Breast epithelium (tissue), 4 donors: Measurements from ENCODE around the gene NAGA. TPM values are rescaled to one million over a fixed set of nuclear protein-coding genes. Genes with fewer than 3 reads are reported as not detected.
A peak's percentile ranks its signal among the peaks of the same experiment; 100 is the strongest.

Source experiments
- DNase-seq, 2 donors: peaks; one replicate each; pipeline ENCODE4 v3.0.0-alpha.2; 2019; ENCODE audit warnings: low spot score in 2 of 2
- H3K27ac ChIP-seq, 2 donors: fragments of 200-600 bp; sonication (generic) in 1 of 2; one replicate each; pipeline ENCODE4 v1.5.1; 2016 to 2019; ENCODE audit warnings: mild to moderate bottlenecking in 1 of 2
- H3K27me3 ChIP-seq, 2 donors: fragments of 200-600 bp; sonication (generic) in 1 of 2; one replicate each; pipeline versions ENCODE4 v1.5.1 to v1.6.0; 2017 to 2019; ENCODE audit warnings: control low read depth in 1 of 2, mild to moderate bottlenecking in 1 of 2
- H3K36me3 ChIP-seq: fragments of 200-600 bp; one replicate; pipeline ENCODE4 v1.5.1; 2019
- H3K4me1 ChIP-seq, 2 donors: fragments of 200-600 bp; sonication (generic); one replicate each; pipeline ENCODE4 v1.5.1; 2016 to 2019; ENCODE audit warnings: control low read depth in 1 of 2
- H3K4me3 ChIP-seq, 3 donors: fragments of 200-600 bp; sonication (generic); 1 replicate in 2 of 3; 2 replicates in 1 of 3; pipeline ENCODE4 v1.5.1; 2016 to 2019; ENCODE audit warnings: mild to moderate bottlenecking in 3 of 3, moderate library complexity in 2 of 3
- H3K9me3 ChIP-seq, 2 donors: fragments of 200-600 bp; sonication (generic) in 1 of 2; one replicate each; pipeline ENCODE4 v1.5.1; 2016 to 2019; ENCODE audit warnings: control low read depth in 1 of 2
- POLR2A ChIP-seq: fragments of 450-650 bp; IDR thresholded peaks from one replicate; pipeline ENCODE4 v1.6.1; 2016; ENCODE audit warnings: antibody characterized with exemption, mild to moderate bottlenecking, moderate library complexity
- POLR2AphosphoS5 ChIP-seq, 3 donors: sonication (generic); formaldehyde crosslinking; IDR thresholded peaks; one replicate each; pipeline ENCODE4 v1.6.1; 2017; ENCODE audit warnings: antibody characterized with exemption in 3 of 3
- intact Hi-C: fragments of 100-400 bp; cut with DNase I; formaldehyde crosslinking; loops from one replicate; pipeline ENCODE4 v1.15.1; 2023; ENCODE audit warnings: low total_unique reads
- total RNA-seq, 3 donors: library from RNA; depleted of rRNA; stranded (reverse); fragments of >200 nt; gene quantifications; one replicate each; pipeline ENCODE4 v1.1.0, GENCODE V29; 2016
- TF ChIP-seq, protein P1 (sequence below), 3 donors: fragments of 450-650 bp; IDR thresholded peaks; one replicate each; pipeline ENCODE4 v1.5.1; 2016 to 2017; ENCODE audit warnings: antibody characterized with exemption in 3 of 3, mild to moderate bottlenecking in 3 of 3, moderate library complexity in 3 of 3

NAGA gene
- total RNA-seq, 3 donors from 2014 or later = 22.9 to 38.9 (median 27.2) TPM

DNA sequence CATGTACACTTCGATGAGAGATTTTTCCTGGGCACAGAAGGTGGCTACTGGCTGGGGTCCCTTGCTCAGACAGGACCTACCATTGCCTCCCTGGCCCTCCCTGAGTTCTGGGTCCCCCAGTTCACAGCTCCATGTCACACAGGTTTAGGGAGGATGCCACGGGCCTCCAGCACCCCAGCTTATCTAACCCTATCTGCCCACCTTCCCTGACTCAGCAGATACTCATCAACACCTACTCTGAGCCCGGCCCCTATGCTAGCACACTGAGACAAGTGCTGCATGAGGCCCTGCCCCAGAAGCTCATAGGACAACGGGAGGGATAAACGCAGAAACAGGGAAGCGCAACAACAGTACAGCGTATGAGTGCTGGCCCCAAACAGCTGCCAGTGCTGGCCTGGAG, 9.6 kb downstream of the NAGA start:
- no peaks in the 10 kb centered on the region for H3K36me3 ChIP-seq
- H3K4me1 ChIP-seq = no peaks in the 10 kb centered on the region
- TF ChIP-seq, protein P1, sequence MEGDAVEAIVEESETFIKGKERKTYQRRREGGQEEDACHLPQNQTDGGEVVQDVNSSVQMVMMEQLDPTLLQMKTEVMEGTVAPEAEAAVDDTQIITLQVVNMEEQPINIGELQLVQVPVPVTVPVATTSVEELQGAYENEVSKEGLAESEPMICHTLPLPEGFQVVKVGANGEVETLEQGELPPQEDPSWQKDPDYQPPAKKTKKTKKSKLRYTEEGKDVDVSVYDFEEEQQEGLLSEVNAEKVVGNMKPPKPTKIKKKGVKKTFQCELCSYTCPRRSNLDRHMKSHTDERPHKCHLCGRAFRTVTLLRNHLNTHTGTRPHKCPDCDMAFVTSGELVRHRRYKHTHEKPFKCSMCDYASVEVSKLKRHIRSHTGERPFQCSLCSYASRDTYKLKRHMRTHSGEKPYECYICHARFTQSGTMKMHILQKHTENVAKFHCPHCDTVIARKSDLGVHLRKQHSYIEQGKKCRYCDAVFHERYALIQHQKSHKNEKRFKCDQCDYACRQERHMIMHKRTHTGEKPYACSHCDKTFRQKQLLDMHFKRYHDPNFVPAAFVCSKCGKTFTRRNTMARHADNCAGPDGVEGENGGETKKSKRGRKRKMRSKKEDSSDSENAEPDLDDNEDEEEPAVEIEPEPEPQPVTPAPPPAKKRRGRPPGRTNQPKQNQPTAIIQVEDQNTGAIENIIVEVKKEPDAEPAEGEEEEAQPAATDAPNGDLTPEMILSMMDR (IDR thresholded peaks at IDR 0.05) = no peak
- no peak for TF ChIP-seq POLR2A
- no peak for TF ChIP-seq POLR2AphosphoS5 (IDR thresholded peaks at IDR 0.05)
- intact Hi-C loops = no loop called here
- no peak overlapping the region for H3K27ac ChIP-seq
- peak in 1 of 2 donors; percentile 6 for DNase-seq
- H3K4me3 ChIP-seq = no peak overlapping the region
- H3K27me3 ChIP-seq = no peaks in the 10 kb centered on the region
- H3K9me3 ChIP-seq = peaks cover 0 to 7% of the 10 kb centered on the region in 2 donors

DNA sequence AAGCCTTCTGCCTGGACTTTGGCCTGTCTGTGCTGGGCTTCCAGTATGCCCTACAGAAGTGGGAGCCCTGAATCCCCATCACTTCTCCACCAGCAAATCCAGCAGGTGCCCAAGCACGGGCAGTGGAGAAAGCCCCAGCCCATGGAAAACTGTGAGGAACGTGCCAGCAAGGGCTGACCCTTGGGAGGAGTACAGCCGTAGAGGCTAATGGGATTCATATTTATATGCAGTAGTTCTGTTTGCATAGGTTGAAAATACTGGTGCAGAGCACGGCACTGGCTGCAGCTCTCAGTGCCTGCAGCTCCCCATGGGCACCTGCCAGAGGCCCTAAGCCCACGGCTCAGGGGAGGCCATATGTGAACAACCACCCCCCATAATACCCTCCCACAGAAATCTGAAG, 10.1 kb downstream of the NAGA start:
- TF ChIP-seq, protein P1 (IDR thresholded peaks at IDR 0.05) = no peak
- TF ChIP-seq POLR2A (no peak), POLR2AphosphoS5 (IDR thresholded peaks at IDR 0.05) (no peak)
- no peaks in the 10 kb centered on the region for H3K4me1 ChIP-seq
- H3K9me3 ChIP-seq = peaks cover 0 to 7% of the 10 kb centered on the region in 2 donors
- intact Hi-C loops = no loop called here
- no peak overlapping the region for H3K4me3 ChIP-seq
- H3K36me3 ChIP-seq = no peaks in the 10 kb centered on the region
- H3K27me3 ChIP-seq = no peaks in the 10 kb centered on the region
- H3K27ac ChIP-seq = no peak overlapping the region
- no peak for DNase-seq

DNA sequence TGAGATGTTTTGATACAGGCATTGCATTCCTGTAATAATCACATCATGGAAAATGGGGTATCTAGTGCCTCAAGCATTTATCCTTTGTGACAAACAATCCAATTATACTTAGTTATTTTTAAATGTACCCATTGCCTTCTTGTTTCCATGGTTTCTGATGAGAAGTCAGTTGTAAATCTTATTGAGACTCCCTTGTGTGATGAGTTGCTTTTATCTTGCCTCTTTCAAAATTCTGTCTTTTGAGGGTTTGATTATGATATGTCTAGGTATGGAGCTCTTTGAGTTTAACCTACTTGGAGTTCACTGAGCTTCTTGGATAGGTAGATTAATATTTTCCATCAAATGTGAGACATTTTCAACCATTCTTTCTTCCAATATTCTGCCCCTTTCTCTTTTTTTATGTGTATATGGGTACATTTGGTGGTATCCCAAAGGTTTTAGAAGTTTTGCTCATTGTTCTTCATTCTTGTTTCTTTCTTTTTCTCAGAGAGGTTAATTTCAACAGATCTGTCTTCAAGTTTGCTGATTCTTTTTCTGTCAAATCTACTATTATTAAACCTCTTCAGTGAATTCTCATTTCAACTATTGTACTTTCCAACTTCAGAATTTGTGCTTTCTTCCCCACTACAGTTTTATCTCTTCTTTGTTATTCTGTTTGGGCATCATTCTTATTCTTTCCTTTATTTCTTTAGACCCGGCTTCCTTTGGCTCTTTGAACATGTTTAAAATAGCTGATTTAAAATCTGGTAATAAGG, 13.7 kb downstream of the NAGA start:
- no peak for DNase-seq
- intact Hi-C loops = no loop called here
- Histone ChIP-seq H3K9me3 (peaks cover 0 to 7% of the 10 kb centered on the region in 2 donors), H3K36me3 (no peaks in the 10 kb centered on the region), H3K27me3 (no peaks in the 10 kb centered on the region), H3K4me1 (no peaks in the 10 kb centered on the region), H3K27ac (no peak overlapping the region), H3K4me3 (no peak overlapping the region)
- TF ChIP-seq, protein P1 (IDR thresholded peaks at IDR 0.05) = no peak
- TF ChIP-seq POLR2AphosphoS5 (IDR thresholded peaks at IDR 0.05) = no peak
- no peak for TF ChIP-seq POLR2A

DNA sequence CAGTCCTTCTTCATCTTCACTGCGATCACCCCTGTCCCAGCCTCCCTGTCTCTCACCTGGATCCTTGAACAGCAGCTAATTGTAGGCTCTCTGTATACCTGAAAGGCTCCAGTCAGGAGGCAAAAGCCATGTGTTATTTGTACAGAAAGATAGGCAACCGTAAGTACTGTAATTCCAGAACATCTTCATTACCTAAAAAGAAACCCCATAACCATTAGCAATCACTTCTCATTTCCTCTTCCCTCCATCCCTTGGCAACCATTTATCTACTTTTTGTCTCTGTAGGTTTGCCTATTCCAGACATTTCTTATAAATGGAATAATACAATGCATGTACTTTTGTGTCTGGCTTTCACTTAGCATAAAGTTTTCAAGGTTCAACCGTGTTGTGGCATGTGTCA, 17.8 kb downstream of the NAGA start:
- intact Hi-C loops = no loop called here
- DNase-seq = no peak
- H3K27ac ChIP-seq = no peak overlapping the region
- no peak overlapping the region for H3K4me3 ChIP-seq
- no peaks in the 10 kb centered on the region for H3K27me3 ChIP-seq
- TF ChIP-seq, protein P1 (IDR thresholded peaks at IDR 0.05) = no peak
- no peak for TF ChIP-seq POLR2A
- no peak for TF ChIP-seq POLR2AphosphoS5 (IDR thresholded peaks at IDR 0.05)
- H3K36me3 ChIP-seq = no peaks in the 10 kb centered on the region
- H3K9me3 ChIP-seq = peaks cover 0 to 7% of the 10 kb centered on the region in 2 donors
- H3K4me1 ChIP-seq = no peaks in the 10 kb centered on the region

DNA sequence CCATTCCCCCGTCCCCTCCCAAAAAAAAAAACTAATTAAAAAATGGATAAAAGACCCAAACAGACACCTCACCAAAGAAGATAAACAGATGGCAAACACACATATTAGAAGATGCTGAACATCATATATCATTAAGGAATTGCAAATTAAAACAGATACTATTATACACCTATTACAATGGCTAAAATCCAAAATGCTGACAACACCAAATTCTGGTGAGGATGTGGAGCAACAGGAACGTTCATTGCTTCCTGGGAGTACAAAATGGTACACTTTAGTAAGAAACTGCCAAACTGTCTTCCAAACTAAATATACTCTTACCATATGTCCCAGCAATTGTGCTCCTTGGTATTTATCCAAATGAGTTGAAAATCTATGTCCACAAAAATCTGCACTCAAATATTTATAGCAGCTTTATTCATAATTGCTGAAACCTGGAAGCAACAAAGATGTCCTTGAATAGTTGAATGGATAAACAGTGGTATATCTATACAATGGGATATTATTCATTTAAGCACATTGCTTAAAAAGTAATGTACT, 19.9 kb downstream of the NAGA start:
- H3K9me3 ChIP-seq = no peaks in the 10 kb centered on the region
- H3K27ac ChIP-seq = no peak overlapping the region
- H3K4me1 ChIP-seq = no peaks in the 10 kb centered on the region
- H3K4me3 ChIP-seq = no peak overlapping the region
- TF ChIP-seq POLR2A (no peak), POLR2AphosphoS5 (IDR thresholded peaks at IDR 0.05) (no peak)
- TF ChIP-seq, protein P1 (IDR thresholded peaks at IDR 0.05) = no peak
- intact Hi-C loops = no loop called here
- DNase-seq = no peak
- no peaks in the 10 kb centered on the region for H3K27me3 ChIP-seq
- no peaks in the 10 kb centered on the region for H3K36me3 ChIP-seq
